HG03045 (cell line): ENCODE results near the gene COQ7.

Experiments
- ATAC-seq: cut with Tn5 transposase; IDR thresholded peaks from one replicate; pipeline ENCODE4 v1.9.1; 2021; ENCODE audit warnings: mild to moderate bottlenecking, moderate library complexity; ENCODE audit not compliant: unreplicated experiment

Gene COQ7

DNA sequence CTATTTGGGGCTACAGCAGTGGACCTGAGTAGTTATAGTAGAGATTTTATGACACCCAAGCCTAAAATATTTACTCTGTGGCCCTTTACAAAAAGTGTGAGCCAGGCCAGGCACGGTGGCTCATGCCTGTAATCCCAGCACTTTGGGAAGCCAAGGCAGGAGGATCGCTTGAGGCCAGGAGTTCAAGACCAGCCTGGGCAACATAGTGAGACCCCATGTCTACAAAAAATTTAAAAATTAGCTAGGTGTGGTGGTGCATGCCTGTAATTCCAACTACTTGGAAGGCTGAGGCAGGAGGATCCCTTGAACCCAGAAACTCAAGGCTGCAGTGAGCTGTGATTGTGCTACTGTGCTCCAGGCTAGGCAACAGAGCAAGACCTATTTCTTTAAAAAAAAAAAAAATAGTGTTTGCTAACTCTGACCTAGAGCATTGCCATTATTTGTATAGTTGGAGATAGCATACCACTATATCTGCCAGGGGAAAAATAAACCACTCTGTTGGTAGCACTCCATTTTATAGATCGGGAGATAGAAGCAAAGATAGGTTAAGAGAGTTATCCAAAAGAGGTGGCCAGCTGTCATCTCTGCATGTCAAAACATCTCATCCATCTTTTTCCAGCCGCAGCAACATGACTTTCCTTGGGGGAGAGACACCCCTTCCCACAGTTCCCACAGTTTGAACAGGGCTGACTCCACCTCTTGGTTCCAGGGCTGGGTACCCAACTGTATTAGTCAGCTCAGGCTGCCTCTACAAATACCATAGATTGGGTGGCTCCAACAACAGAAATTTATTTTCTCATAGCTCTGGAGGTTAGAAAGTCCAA is 43.3 kb downstream of the COQ7 start:
- ATAC-seq: no peak

DNA sequence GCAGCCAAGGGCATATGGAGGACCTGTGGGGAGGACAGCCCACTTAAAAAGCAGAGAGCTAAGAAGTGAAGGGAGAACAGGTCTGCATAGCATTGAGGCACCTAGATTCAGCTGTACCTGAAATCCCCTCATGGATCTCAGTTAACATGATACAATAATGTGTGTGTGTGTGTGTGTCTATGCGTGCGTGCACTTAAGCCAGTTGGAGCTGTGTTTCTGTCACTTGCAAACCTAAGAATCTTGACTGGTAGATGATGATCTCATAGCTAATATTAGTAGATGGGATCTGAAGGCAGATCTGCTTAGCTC is 44.6 kb downstream of the COQ7 start:
- ATAC-seq: no peak

DNA sequence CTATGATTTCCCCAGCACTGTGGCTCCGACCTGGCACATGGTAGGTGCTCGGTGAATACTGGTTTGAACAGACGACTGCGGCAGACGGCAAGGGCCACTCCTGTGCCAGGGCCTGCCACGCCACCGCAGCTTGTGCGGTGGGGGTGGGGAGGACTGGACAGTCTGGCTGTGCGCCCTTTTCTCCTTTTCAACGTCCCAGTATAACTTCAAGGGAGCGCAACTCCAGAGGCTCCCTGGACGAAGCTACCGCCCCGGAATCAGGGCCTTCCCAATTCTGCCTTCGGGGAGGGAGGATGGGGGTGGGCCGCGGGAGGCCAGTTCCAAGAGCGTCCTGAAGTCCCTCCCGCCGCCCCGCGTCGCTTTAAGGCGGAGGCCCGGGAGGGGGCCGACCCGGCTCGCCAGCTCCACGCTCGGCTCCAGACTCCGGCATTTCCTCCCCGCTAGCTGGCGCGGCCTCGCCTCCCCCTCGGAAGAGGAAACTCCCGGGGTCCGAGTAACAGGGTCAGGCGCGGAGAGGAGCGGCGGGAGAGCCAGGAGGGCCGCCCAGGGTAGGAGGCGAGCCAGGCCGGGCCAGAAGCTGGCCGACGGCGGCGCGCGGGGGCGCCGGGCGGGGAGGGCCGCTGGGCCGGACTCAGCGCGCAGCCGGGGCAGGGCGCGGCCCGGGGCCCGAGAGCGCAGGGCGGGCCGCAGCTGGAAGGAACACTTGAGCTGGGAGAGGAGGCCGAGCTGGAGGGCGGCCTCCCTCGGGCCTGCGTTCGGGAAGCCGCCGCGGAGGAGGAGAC is 46.4 kb downstream of the COQ7 start, which contains the start of gene ITPRIPL2:
Gene ITPRIPL2, plus strand, starts transcription at position 388 of the 782 bp plus-strand sequence. CDS start 498 bp downstream, outside the sequence.
- peak; percentile 43 for ATAC-seq

DNA sequence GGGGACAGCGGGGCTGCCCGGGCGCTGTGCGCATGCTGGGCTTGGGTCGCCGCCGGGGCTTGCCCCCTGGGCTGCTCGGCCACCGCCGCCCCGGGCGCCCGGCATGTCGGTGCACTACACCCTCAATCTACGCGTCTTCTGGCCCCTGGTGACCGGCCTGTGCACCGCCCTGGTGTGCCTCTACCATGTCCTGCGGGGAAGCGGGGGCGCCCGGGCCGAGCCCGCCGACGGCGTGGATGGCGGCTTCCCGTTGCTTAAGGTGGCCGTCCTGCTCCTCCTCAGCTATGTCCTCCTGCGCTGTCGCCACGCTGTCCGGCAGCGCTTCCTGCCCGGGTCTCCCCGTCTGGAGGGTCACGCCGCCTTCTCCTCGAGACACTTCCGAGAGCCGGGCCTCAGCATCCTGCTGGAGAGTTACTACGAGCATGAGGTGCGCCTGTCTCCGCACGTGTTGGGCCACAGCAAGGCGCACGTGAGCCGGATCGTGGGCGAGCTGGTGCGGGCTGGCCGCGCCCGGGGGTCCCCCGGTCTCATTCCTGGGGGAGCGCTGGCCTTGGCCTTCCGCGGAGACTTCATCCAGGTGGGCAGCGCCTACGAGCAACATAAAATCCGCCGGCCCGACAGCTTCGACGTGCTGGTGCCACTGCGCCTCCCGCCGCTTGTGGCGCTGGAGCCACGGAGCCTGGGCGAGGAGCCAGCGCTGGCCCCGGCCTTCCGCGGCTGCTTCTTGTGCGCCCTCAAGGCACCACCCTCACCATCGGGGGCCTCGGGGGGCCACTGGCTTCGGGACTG is 47.1 kb downstream of the COQ7 start:
- ATAC-seq: peak; percentile 32

DNA sequence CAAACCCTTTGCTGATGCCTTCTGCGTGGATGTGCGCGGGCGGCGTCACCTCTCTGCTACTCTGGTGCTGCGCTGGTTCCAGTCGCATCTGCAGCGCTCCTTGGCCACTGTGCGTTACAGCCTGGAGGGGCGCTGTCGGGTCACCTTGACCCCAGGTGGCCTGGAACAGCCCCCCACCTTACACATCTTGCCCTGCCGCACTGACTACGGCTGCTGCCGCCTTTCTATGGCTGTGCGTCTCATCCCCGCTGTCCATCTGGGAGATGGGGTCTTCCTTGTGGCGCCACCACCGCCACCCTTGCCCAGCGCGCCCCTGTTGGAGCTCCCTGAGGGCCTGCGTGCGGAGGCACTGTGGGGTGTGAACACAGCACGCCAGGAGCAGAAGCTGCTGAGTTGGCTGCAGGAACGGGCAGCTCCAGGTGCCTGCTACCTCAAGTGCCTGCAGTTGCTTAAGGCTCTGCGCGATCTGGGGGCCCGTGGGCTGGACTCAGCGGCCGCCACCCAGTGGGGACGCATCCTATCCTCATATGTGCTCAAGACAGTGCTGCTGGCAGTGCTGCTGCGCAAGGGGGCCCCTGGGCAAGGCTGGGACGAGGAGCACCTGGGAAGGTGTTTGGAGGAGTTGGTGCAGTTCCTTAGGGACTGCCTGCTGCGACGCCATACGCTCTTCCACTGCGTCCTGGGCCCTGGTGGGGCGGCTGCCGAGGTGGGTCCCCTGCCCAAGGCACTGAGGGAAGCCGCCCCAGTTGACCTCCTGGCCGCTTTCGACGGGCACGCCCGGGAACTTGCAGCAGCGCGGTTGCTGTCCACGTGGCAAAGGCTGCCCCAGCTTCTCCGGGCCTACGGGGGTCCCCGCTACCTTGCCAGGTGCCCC is 48.0 kb downstream of the COQ7 start:
- ATAC-seq: no peak

DNA sequence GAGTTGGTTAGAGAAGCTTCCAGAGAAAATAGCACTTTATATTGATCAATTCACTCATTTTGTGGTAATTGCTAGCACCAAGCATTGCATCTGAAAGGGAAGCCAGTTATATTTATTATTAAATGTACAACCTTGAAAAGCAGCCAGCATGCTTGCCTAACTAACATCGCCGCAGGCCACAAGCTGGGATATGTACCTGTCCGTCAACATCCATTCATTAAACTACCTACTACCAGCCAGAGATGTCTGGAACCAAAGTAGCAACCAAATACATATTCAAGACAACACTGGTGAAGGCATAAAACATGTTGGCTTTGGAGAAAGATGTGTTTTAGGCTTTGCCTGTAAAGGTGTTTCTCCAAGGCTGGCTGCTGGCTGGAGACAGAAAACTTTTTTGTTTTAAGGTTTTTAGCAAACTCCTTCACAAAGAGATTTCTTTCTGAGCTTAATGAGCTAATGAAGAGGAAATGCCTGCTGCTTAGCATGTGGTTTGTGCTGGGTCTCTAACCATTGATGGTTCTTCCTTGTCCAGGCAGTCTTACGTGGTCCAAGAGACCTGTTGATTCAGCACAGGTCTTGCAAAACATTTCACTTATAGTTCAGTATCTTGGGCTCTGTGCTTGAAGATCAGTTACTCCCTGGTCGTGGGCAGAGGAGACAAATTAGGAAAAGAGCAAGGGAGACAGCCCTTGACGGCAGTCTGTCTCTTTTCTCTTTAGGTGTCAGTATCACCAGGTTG is 49.5 kb downstream of the COQ7 start:
- ATAC-seq: no peak

DNA sequence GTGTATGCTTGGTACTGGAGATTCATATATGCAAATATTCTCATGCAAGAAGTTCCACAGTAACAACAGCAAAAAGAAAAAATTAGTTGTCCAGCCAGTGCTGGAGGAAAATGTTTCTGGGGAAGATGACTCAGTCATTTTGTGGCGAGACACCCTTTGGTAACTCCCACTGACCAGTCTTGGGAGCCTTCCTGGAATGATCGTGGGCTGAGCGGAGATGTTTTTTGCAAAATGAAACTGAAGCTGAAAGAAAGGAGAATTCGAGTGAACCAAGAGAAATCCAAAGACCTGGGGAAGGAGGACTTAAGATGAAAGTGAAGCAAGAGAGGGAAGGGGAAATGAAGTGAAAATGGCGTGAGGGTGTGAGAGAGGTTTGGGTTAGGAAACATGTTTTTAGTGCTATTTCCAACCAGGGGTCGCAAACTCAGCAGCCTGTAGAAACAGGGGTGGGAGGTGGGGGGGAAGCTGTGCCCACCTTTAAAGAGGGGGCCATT is 51.6 kb downstream of the COQ7 start:
- ATAC-seq: no peak

DNA sequence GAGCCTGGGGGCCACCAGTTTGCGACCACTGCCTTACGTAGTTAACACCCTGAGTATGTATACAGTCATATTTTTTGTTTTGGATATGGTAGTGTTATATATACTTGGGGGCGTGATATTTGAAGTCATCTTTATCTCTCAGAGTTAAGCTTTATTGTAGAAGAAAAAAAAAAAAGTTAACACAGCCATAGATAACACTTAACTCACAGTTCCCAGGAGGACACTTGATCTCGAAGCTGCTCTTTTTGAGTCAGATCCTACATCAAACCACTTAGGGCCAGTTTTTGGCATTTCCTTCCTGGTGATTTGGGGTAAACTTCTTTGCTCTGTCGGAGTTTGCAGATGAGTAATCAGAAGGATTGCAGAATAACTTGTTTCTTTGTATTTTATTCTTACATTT is 52.1 kb downstream of the COQ7 start:
- no peak for ATAC-seq

DNA sequence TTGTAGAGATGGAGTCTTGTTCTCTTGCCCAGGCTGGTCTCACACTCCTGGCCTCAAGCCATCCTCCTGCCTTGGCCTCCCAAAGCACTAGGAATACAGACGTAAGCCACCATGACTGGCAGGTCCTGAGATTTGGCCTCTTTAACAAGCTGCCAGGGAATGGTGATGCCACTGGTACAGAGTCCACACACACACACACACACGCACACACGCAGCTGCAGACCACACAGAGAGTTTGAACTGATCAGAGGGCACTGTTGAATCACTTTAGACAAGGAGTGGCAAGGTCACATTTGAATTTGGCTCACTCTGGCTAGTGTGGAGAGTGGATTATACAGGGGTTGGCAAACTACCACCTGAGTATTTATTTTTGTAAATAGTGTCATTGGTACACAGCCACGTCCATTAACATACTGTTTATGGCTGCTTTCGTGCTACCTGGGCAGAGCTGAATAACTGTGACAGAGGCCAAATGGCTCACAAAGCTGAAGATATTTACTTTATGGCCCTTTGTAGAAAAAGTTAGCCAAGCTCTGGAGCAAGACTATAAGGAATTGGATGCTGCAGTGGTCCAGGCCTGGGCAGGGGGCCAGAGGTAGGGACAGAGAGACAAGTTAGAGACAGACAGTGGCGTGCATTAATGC is 56.2 kb downstream of the COQ7 start:
- ATAC-seq: no peak

DNA sequence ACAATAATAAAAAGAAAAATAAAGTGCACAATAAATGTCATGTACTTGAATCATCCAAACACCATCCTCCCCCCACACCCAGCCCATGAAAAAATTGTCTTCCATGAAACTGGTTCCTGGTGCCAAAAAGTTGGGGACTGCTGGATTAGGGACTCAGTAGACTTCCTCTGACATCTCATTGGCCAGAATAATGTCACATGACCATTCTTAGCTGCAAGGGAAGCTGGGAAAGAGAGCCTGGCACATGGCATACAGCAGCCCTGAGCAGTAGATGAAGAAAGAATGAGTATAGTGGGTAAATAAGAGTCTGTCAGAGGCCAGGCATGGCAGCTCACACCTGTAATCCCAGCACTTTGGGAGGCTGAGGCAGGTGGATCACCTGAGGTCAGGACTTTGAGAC is 58.9 kb downstream of the COQ7 start:
- no peak for ATAC-seq

DNA sequence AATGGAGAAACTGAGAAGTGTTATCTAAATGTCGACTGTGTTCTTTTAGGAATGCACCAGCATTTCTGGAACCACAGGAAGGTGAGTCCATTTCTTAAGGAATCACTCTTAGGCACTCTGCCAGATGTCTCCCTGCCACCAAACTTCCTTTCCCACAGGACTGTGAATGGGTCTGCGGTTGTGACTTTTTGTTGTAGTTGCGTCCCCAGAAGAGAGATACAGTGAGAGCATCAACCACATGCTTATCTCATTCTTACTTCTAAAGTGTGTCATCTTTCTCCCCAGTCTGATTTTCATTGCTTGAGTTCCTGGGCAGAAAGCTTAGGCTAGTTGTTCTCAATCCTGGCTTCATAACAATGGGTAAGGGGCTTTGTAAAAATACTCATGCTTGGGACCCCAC is 59.8 kb downstream of the COQ7 start:
- ATAC-seq: peak; percentile 19

DNA sequence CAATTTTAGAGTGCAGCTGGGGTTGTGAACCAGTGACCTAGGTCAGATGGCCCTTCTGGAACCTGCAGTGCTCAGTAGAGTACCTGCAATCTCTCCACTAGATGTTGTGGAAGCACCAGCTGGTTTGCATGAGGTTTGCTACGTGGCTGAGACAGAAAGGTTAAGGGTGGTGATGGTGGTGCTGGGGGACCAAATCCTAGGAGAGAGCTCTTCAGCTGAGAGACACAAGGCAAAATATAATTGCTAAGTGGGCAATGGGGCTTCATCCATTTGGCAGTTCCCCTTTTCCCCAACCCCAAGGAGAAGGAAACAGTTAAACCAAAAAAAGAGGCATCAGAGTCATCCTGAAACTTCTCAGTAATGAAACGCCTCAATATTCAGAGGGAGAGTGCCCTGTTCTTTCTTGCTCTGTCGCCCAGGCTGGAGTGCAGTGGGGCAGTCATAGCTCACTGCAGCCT is 60.3 kb downstream of the COQ7 start:
- ATAC-seq: peak; percentile 42

DNA sequence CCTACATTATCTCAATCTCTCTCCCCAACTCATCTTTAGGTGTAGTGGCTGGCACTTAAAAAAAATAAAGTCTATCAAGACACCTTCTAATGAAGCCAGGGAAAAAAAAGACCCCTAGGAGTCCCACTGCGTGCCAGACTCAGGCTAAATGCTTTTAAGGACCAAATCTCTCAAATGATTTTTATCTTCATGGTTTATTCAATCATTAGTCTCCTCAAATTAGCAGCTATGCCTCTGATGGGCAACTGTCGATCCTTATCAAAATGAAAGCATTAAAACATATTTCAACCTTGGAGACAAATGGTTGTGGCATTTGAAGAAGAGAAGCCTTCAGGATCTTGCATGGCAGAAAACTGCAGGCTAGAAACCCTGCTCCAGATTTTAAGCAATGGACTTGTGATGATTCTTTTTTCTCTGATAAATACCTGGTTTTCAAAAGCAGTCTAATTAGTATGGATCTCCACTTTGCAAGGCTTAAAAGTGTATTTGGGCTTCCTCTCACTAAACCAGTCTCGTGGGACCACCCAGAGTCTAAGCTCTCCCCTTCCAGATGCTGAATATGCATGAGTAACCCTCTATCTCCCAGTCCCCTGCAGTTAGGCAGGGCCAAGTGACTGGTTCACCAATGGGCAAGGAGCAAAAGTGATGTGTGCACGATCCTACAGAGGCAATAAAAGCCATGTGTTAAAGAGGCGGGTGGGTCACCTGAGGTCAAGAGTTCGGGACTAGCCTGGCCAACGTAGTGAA is 61.2 kb downstream of the COQ7 start:
- ATAC-seq: no peak
